ENCODE results near the gene ASRGL1.

DNA sequence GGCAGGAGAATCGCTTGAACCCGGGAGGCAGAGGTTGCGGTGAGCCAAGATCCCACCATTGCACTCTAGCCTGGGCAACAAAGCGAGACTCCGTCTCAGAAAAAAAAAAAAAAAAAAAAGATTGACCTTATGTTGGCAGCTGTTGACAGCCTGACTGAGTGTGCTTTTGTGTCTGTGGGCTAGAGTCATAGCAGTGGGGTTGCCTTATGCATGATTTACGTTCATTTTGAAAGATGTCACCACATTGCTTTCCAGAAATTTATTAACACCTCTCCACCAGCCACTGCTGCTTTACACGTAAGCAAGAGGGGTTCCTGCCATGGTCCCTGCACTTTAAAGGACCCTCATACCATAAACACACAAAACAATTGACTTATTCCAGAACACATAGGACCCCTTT, 21.0 kb downstream of the ASRGL1 start:
- TF ChIP-seq, protein P1, sequence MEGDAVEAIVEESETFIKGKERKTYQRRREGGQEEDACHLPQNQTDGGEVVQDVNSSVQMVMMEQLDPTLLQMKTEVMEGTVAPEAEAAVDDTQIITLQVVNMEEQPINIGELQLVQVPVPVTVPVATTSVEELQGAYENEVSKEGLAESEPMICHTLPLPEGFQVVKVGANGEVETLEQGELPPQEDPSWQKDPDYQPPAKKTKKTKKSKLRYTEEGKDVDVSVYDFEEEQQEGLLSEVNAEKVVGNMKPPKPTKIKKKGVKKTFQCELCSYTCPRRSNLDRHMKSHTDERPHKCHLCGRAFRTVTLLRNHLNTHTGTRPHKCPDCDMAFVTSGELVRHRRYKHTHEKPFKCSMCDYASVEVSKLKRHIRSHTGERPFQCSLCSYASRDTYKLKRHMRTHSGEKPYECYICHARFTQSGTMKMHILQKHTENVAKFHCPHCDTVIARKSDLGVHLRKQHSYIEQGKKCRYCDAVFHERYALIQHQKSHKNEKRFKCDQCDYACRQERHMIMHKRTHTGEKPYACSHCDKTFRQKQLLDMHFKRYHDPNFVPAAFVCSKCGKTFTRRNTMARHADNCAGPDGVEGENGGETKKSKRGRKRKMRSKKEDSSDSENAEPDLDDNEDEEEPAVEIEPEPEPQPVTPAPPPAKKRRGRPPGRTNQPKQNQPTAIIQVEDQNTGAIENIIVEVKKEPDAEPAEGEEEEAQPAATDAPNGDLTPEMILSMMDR (IDR thresholded peaks at IDR 0.05): no peak
- TF ChIP-seq POLR2A (IDR thresholded peaks at IDR 0.05): no peak
